ENCODE results near the gene SMTN. TPM values are rescaled to one million over a fixed set of nuclear protein-coding genes. Genes with fewer than 3 reads are reported as not detected.
"Not testable (repeated sequence)": the region's sequence is repeated elsewhere in the genome, so short reads cannot be mapped to it uniquely, and the experiment has no call there.

SMTN gene
- total and polyA plus RNA-seq, 11 donors = 55.5 to 270 (median 167) TPM

- H3K4me1 ChIP-seq = peaks cover 6 to 75% (median 45%) of the 10 kb centered on the region in 12 donors
- WGBS, 4 donors = 47 to 70% (median 52%) methylated on average over 3 of the region's 3 CpGs
Observed at GRCh38 chr22:31049815-31050420, 31.2 kb upstream of the SMTN start.

GRCh38 chr22:31055117-31055634 is 25.9 kb upstream of the SMTN start:
- intact Hi-C loops (cut with DNase I) = no loop called here
- ATAC-seq = peak in 1 of 4 donors; percentile 46
- TF ChIP-seq CTCF (IDR thresholded peaks at IDR 0.05) = no peak
- TF ChIP-seq POLR2A (IDR thresholded peaks at IDR 0.05) = no peak
- no peaks in the 10 kb centered on the region for H3K27me3 ChIP-seq
- DNase-seq = no peak
- peak overlapping the region; percentile 44 to 85 (median 72) for H3K27ac ChIP-seq
- peaks cover 0 to 41% (median 19%) of the 10 kb centered on the region in 12 donors for H3K4me1 ChIP-seq
- H3K36me3 ChIP-seq = no peaks in the 10 kb centered on the region
- H3K4me3 ChIP-seq = no peak overlapping the region
- 65 to 79% (median 69%) methylated on average over 5 of the region's 5 CpGs for WGBS, 4 donors
- H3K9me3 ChIP-seq = no peaks in the 10 kb centered on the region

More at GRCh38 chr22:31049815-31050420, 31.2 kb upstream of the SMTN start:
- TF ChIP-seq POLR2A (IDR thresholded peaks at IDR 0.05) (no peak), CTCF (IDR thresholded peaks at IDR 0.05) (no peak)
- ATAC-seq (no peak), DNase-seq (no peak)
- peak overlapping the region in 11 of 12 donors; percentile 33 to 89 (median 74) for H3K27ac ChIP-seq
- H3K4me3 ChIP-seq = no peak overlapping the region
- intact Hi-C loops (cut with DNase I) = loop anchor here in 5 of 10 donors (2.0 to 5.0 kb wide), 2 partner anchors 32 to 33 kb away; partner anchors contain the start of gene SMTN (in 4 of the 5)
- H3K27me3 ChIP-seq = no peaks in the 10 kb centered on the region
- peaks cover 0 to 4% (median 0%) of the 10 kb centered on the region in 12 donors for H3K9me3 ChIP-seq
- H3K36me3 ChIP-seq = no peaks in the 10 kb centered on the region

- Histone ChIP-seq H3K4me1 (peaks cover 0 to 36% (median 16%) of the 10 kb centered on the region in 12 donors), H3K4me3 (no peak overlapping the region)
- TF ChIP-seq CTCF (IDR thresholded peaks at IDR 0.05) = no peak
- TF ChIP-seq POLR2A (IDR thresholded peaks at IDR 0.05) = no peak
Observed at GRCh38 chr22:31055635-31056159, 25.4 kb upstream of the SMTN start.

GRCh38 chr22:31056986-31057599 is 24.0 kb upstream of the SMTN start:
- Histone ChIP-seq H3K4me3 (no peak overlapping the region), H3K4me1 (peaks cover 0 to 31% (median 13%) of the 10 kb centered on the region in 12 donors), H3K36me3 (no peaks in the 10 kb centered on the region), H3K9me3 (no peaks in the 10 kb centered on the region), H3K27me3 (no peaks in the 10 kb centered on the region), H3K27ac (peak overlapping the region in 4 of 12 donors; percentile 17 to 85 (median 32))
- DNase-seq (no peak), ATAC-seq (no peak)
- intact Hi-C loops (cut with DNase I) = no loop called here
- WGBS, 4 donors = 76 to 85% (median 81%) methylated on average over 5 of the region's 5 CpGs
- TF ChIP-seq CTCF (IDR thresholded peaks at IDR 0.05) (no peak), POLR2A (IDR thresholded peaks at IDR 0.05) (no peak)

More at GRCh38 chr22:31055635-31056159, 25.4 kb upstream of the SMTN start:
- intact Hi-C loops (cut with DNase I) = no loop called here
- DNase-seq (peak; percentile 76 to 92 (median 88)), ATAC-seq (peak; percentile 77 to 97 (median 92))
- H3K27ac ChIP-seq = peak overlapping the region; percentile 44 to 85 (median 72)
- 32 to 40% (median 34%) methylated on average over 13 of the region's 13 CpGs for WGBS, 4 donors
- no peaks in the 10 kb centered on the region for H3K9me3 ChIP-seq
- no peaks in the 10 kb centered on the region for H3K36me3 ChIP-seq
- no peaks in the 10 kb centered on the region for H3K27me3 ChIP-seq

GRCh38 chr22:31059663-31060062 is 21.5 kb upstream of the SMTN start:
- peaks cover 0 to 16% (median 8%) of the 10 kb centered on the region in 12 donors for H3K4me1 ChIP-seq
- intact Hi-C loops (cut with DNase I); ATAC-seq; H3K27ac ChIP-seq; H3K9me3 ChIP-seq; H3K36me3 ChIP-seq; DNase-seq; H3K27me3 ChIP-seq; H3K4me3 ChIP-seq: not testable (repeated sequence)
- WGBS, 4 donors = 44 to 74% (median 57%) methylated on average over 3 to 6 of the region's 6 CpGs

Measured in heart left ventricle (tissue), 16 donors.